Left ventricle myocardium inferior (tissue), 1 donor: ENCODE measurements around the gene ZNF469. TPM values are rescaled to one million over a fixed set of nuclear protein-coding genes. Genes with fewer than 3 reads are reported as not detected.

ENCODE experiments used
- DNase-seq: peaks from one replicate; pipeline ENCODE4 v3.0.0-alpha.2; 2020
- H3K27ac ChIP-seq: fragments of 200-600 bp; replicated peaks from 2 replicates; pipeline ENCODE4 v1.8.0; 2021
- H3K27me3 ChIP-seq: fragments of 200-600 bp; 2 replicates; pipeline ENCODE4 v1.8.0; 2021; ENCODE audit warnings: low read depth
- H3K36me3 ChIP-seq: fragments of 200-600 bp; 2 replicates; pipeline ENCODE4 v1.8.0; 2021
- H3K4me1 ChIP-seq: fragments of 200-600 bp; 2 replicates; pipeline ENCODE4 v1.8.0; 2021
- H3K4me3 ChIP-seq: fragments of 200-600 bp; 2 replicates; pipeline ENCODE4 v1.8.0; 2021; ENCODE audit warnings: mild to moderate bottlenecking, moderate library complexity
- H3K9me3 ChIP-seq: fragments of 200-600 bp; replicated peaks from 2 replicates; pipeline ENCODE4 v1.8.0; 2021
- CTCF ChIP-seq: fragments of 200-600 bp; IDR thresholded peaks from 2 replicates; pipeline ENCODE4 v1.8.0; 2021; ENCODE audit warnings: antibody characterized with exemption, mild to moderate bottlenecking, borderline replicate concordance
- intact Hi-C: fragments of 100-400 bp; cut with micrococcal nuclease; formaldehyde crosslinking; loops from one replicate; pipeline ENCODE4 v1.11.0; 2022
- total RNA-seq: library from RNA; stranded (reverse); fragmentation: NEBNext Ultra II Directional; extraction: Animal tissue kit (Norgen Biotek cat#: 25700); gene quantifications from one replicate; pipeline ENCODE4 v1.2.1, GENCODE V29; 2021
- donor health status: DM: no; HTN: yes; CAD: no; lungs with severe emphysema.

The ZNF469 gene
- total RNA-seq, 1 donor from 2014 or later = 0.74 TPM

GRCh38 chr16:88341551-88342290 is 41.0 kb upstream of the ZNF469 start:
- no peaks in the 10 kb centered on the region for H3K36me3 ChIP-seq

GRCh38 chr16:88342491-88342890 is 40.3 kb upstream of the ZNF469 start:
- H3K4me3 ChIP-seq = no peak overlapping the region
- TF ChIP-seq CTCF = no peak
- H3K27ac ChIP-seq = no peak overlapping the region
- H3K36me3 ChIP-seq = no peaks in the 10 kb centered on the region
- H3K9me3 ChIP-seq = peaks cover 12% of the 10 kb centered on the region
- H3K27me3 ChIP-seq = peaks cover 38% of the 10 kb centered on the region
- peak; percentile 13 for DNase-seq
- intact Hi-C loops = no loop called here
- no peaks in the 10 kb centered on the region for H3K4me1 ChIP-seq

More at GRCh38 chr16:88341551-88342290, 41.0 kb upstream of the ZNF469 start:
- TF ChIP-seq CTCF = no peak
- H3K4me3 ChIP-seq = no peak overlapping the region
- peaks cover 38% of the 10 kb centered on the region for H3K27me3 ChIP-seq
- H3K4me1 ChIP-seq = no peaks in the 10 kb centered on the region
- peaks cover 12% of the 10 kb centered on the region for H3K9me3 ChIP-seq
- DNase-seq = peak; percentile 7
- no peak overlapping the region for H3K27ac ChIP-seq
- intact Hi-C loops = no loop called here

- no peak for TF ChIP-seq CTCF
- peaks cover 12% of the 10 kb centered on the region for H3K9me3 ChIP-seq
- no peak overlapping the region for H3K27ac ChIP-seq
- H3K27me3 ChIP-seq = peaks cover 34% of the 10 kb centered on the region
- no peaks in the 10 kb centered on the region for H3K4me1 ChIP-seq
- no peaks in the 10 kb centered on the region for H3K36me3 ChIP-seq
- no peak for DNase-seq
- no peak overlapping the region for H3K4me3 ChIP-seq
- intact Hi-C loops = no loop called here
Measured at GRCh38 chr16:88343271-88343791, 39.4 kb upstream of the ZNF469 start.

- Histone ChIP-seq H3K9me3 (peaks cover 12% of the 10 kb centered on the region), H3K27ac (no peak overlapping the region), H3K4me3 (no peak overlapping the region), H3K27me3 (peaks cover 33% of the 10 kb centered on the region), H3K4me1 (no peaks in the 10 kb centered on the region), H3K36me3 (no peaks in the 10 kb centered on the region)
- TF ChIP-seq CTCF = no peak
- intact Hi-C loops = no loop called here
- DNase-seq = peak; percentile 3
Measured at GRCh38 chr16:88344411-88345030, 38.2 kb upstream of the ZNF469 start.

GRCh38 chr16:88345031-88345720 is 37.6 kb upstream of the ZNF469 start:
- peaks cover 12% of the 10 kb centered on the region for H3K9me3 ChIP-seq
- no peak overlapping the region for H3K4me3 ChIP-seq
- no peaks in the 10 kb centered on the region for H3K36me3 ChIP-seq
- peak; percentile 12 for DNase-seq
- H3K27ac ChIP-seq = no peak overlapping the region
- H3K27me3 ChIP-seq = peaks cover 30% of the 10 kb centered on the region
- intact Hi-C loops = no loop called here
- no peak for TF ChIP-seq CTCF
- no peaks in the 10 kb centered on the region for H3K4me1 ChIP-seq
